B cell (primary cell): ENCODE results near the gene EGFL8. TPM values are rescaled to one million over a fixed set of nuclear protein-coding genes. Genes with fewer than 3 reads are reported as not detected.
A peak's percentile ranks its signal among the peaks of the same experiment; 100 is the strongest.

Experiments used
- ATAC-seq: fragments of 200-7000 bp; cut with Tn5 transposase; one replicate; pipeline ENCODE4 v1.10.0; 2021; ENCODE audit warnings: low read depth, mild to moderate bottlenecking, moderate number of reproducible peaks, moderate library complexity
- CTCF ChIA-PET: fragments of 350-600 bp; sonication (Branson Sonifier 250); formaldehyde crosslinking; loops from one replicate; lab custom pipeline; 2021; ENCODE audit warnings: antibody characterized with exemption, inconsistent platforms; lab: Charles Lee
- POLR2A ChIA-PET: fragments of 350-600 bp; sonication (Branson Sonifier 250); formaldehyde crosslinking; loops from one replicate; lab custom pipeline; 2021; ENCODE audit warnings: antibody characterized with exemption; lab: Charles Lee
- DNase-seq: peaks from one replicate; pipeline ENCODE4 v3.0.0; 2013
- H2AFZ ChIP-seq: 2 replicates; pipeline ENCODE4 v1.6.1; 2012; ENCODE audit warnings: mild to moderate bottlenecking, low read depth, low read length; ENCODE audit not compliant: insufficient read depth, poor library complexity, severe bottlenecking
- H3K27ac ChIP-seq, 2 donors: 1 replicate in 1 of 2; 2 replicates in 1 of 2; pipeline ENCODE4 v1.5.1; 2012 to 2013; ENCODE audit warnings: low read length in 2 of 2, mild to moderate bottlenecking in 2 of 2, moderate library complexity in 1 of 2
- H3K27me3 ChIP-seq, 4 experiments: fragments of 200-600 bp in 1 of 4; sonication (generic) in 1 of 4; replicated peaks in 1 of 4; 1 replicate in 2 of 4; 2 replicates in 2 of 4; pipeline versions ENCODE4 v1.6.1 to v1.7.0; 2013 to 2016; ENCODE audit warnings: low read length in 3 of 4, mild to moderate bottlenecking in 2 of 4, mixed read lengths in 1 of 4, moderate library complexity in 1 of 4; ENCODE audit not compliant: insufficient read depth in 4 of 4, control insufficient read depth in 3 of 4; ENCODE audit errors: control extremely low read depth in 1 of 4
- H3K36me3 ChIP-seq, 2 experiments: replicated peaks in 1 of 2; 1 replicate in 1 of 2; 2 replicates in 1 of 2; pipeline versions ENCODE4 v1.6.1 to v1.7.1; 2013; ENCODE audit warnings: low read length in 1 of 2; ENCODE audit not compliant: insufficient read depth in 2 of 2, control insufficient read depth in 1 of 2; ENCODE audit errors: control extremely low read depth in 1 of 2, extremely low read depth in 1 of 2
- H3K4me1 ChIP-seq, 2 donors: fragments of 200-600 bp in 1 of 2; sonication (generic) in 1 of 2; 1 replicate in 1 of 2; 2 replicates in 1 of 2; pipeline versions ENCODE4 v1.5.1 to v1.6.1; 2013 to 2017; ENCODE audit warnings: low read length in 2 of 2; ENCODE audit not compliant: control insufficient read depth in 2 of 2, insufficient read depth in 2 of 2
- H3K4me2 ChIP-seq: replicated peaks from 2 replicates; pipeline ENCODE3; 2012; ENCODE audit warnings: mild to moderate bottlenecking, low read depth, low read length; ENCODE audit not compliant: poor library complexity, severe bottlenecking
- H3K4me3 ChIP-seq, 5 experiments: fragments of 200-600 bp in 1 of 5; sonication (generic) in 1 of 5; 1 replicate in 3 of 5; 2 replicates in 2 of 5; pipeline versions ENCODE4 v1.5.1 to v1.7.0; 2011 to 2016; ENCODE audit warnings: low read length in 4 of 5, mild to moderate bottlenecking in 4 of 5, low read depth in 2 of 5, control low read depth in 1 of 5, moderate library complexity in 1 of 5; ENCODE audit not compliant: insufficient read depth in 1 of 5; ENCODE audit errors: control extremely low read depth in 1 of 5, extremely low read depth in 1 of 5
- H3K79me2 ChIP-seq: fragments of 200-600 bp; sonication (generic); one replicate; pipeline ENCODE4 v1.6.0; 2016; ENCODE audit warnings: low read length; ENCODE audit not compliant: control insufficient read depth, insufficient read depth
- H3K9ac ChIP-seq: fragments of 200-600 bp; sonication (generic); 2 replicates; pipeline ENCODE4 v1.6.1; 2017; ENCODE audit warnings: mild to moderate bottlenecking, low read length, moderate library complexity
- H3K9me3 ChIP-seq, 3 donors: one replicate each; pipeline versions ENCODE4 v1.6.1 to v1.7.1; 2013; ENCODE audit warnings: low read length in 2 of 3; ENCODE audit not compliant: control insufficient read depth in 2 of 3, insufficient read depth in 1 of 3; ENCODE audit errors: control extremely low read depth in 1 of 3
- H4K20me1 ChIP-seq: 2 replicates; pipeline ENCODE4 v1.6.0; 2012; ENCODE audit warnings: mild to moderate bottlenecking, low read length; ENCODE audit not compliant: insufficient read depth, control insufficient read depth, poor library complexity, severe bottlenecking
- H3K27ac Mint-ChIP-seq: one replicate; pipeline ENCODE4 v1.8.0; 2021; ENCODE audit warnings: mixed read lengths
- H3K27me3 Mint-ChIP-seq: one replicate; pipeline ENCODE4 v1.8.0; 2021; ENCODE audit warnings: mixed read lengths
- H3K4me1 Mint-ChIP-seq: one replicate; pipeline ENCODE4 v1.8.0; 2021; ENCODE audit warnings: mixed read lengths
- H3K4me3 Mint-ChIP-seq: one replicate; pipeline ENCODE4 v1.8.0; 2021; ENCODE audit warnings: mixed read lengths
- H3K9me3 Mint-ChIP-seq: one replicate; pipeline ENCODE4 v1.8.0; 2022; ENCODE audit warnings: mixed read lengths; ENCODE audit not compliant: insufficient read depth
- CTCF ChIP-seq: fragments of 200-600 bp; IDR thresholded peaks from one replicate; pipeline ENCODE4 v1.8.0; 2022; ENCODE audit warnings: antibody characterized with exemption, mild to moderate bottlenecking
- EZH2 ChIP-seq: IDR thresholded peaks from 2 replicates; pipeline ENCODE4 v1.6.1; 2012; ENCODE audit warnings: borderline replicate concordance, low read depth, mild to moderate bottlenecking, moderate library complexity, low read length; ENCODE audit not compliant: insufficient read depth, poor library complexity, severe bottlenecking
- WGBS: methylation state at CpG from one replicate; pipeline ENCODE4 v1.1.5; 2013; ENCODE audit warnings: missing lambda C conversion rate; ENCODE audit not compliant: insufficient coverage; 5-methylcytosine and 5-hydroxymethylcytosine counted together
- intact Hi-C: fragments of 100-400 bp; cut with micrococcal nuclease; formaldehyde crosslinking; loops from one replicate; pipeline ENCODE4 v1.10.0; 2022
- polyA plus RNA-seq: library from polyadenylated mRNA; depleted of rRNA; stranded (reverse); fragments of >200 nt; gene quantifications from 2 replicates; pipeline ENCODE4 v1.2.3, GENCODE V29; 2012
- total RNA-seq, 2 donors: library from RNA; stranded (reverse); fragments of 120-200 nt in 1 of 2; gene quantifications; 1 replicate in 1 of 2; 2 replicates in 1 of 2; pipeline versions ENCODE4 v1.2.3 to v1.2.4, GENCODE V29; 2013 to 2022

EGFL8 gene
- total and polyA plus RNA-seq, 2 donors (not counting 1 experiment from before 2014, with no cell fraction given) = 0.91 to 3.9 TPM

GRCh38 chr6:32176476-32177182, 12.2 kb downstream of the EGFL8 start:
- H3K9me3 ChIP-seq = no peaks in the 10 kb centered on the region
- peaks cover 34 to 50% of the 10 kb centered on the region in 2 donors for H3K4me1 ChIP-seq
- ATAC-seq = no peak
- peaks cover 71% of the 10 kb centered on the region for H3K4me1 Mint-ChIP-seq
- H3K9ac ChIP-seq = peak overlapping the region; percentile 81
- CTCF ChIA-PET = interaction anchor here (1.0 to 1.4 kb wide), 5 partner anchors 19 to 58 kb away, joined by 3 to 6 read pairs (median 6); no protein-coding TSS in a partner anchor
- H3K27ac ChIP-seq = peak overlapping the region; percentile 97 to 98
- no peaks in the 10 kb centered on the region for H3K27me3 Mint-ChIP-seq
- H3K4me3 ChIP-seq = peak overlapping the region; percentile 75 to 87 (median 82)
- DNase-seq = no peak
- H3K4me3 Mint-ChIP-seq = peak overlapping the region; percentile 97
- POLR2A ChIA-PET = interaction anchor here (1.0 to 3.0 kb wide), 6 partner anchors 14 to 795 kb away, joined by 3 to 25 read pairs (median 9); partner anchors contain the start of genes FKBPL, GPSM3 and PBX2
- H3K79me2 ChIP-seq = peaks cover 25% of the 10 kb centered on the region
- H3K36me3 ChIP-seq = peaks cover 0 to 15% of the 10 kb centered on the region in 2 experiments
- H3K4me2 ChIP-seq = peak overlapping the region; percentile 93
- H3K9me3 Mint-ChIP-seq = no peaks in the 10 kb centered on the region
- no peak for TF ChIP-seq CTCF
- H4K20me1 ChIP-seq = no peaks in the 10 kb centered on the region
- intact Hi-C loops = loop anchor here (1.0 to 5.0 kb wide), 7 partner anchors 14 to 1396 kb away; partner anchors contain the start of genes CSNK2B, HSD17B8, LY6G5B and NELFE
- H2AFZ ChIP-seq = peak overlapping the region; percentile 86
- H3K27ac Mint-ChIP-seq = peak overlapping the region; percentile 99
- 63% methylated on average over 4 of the region's 5 CpGs for WGBS
- no peaks in the 10 kb centered on the region for H3K27me3 ChIP-seq

- peaks cover 25% of the 10 kb centered on the region for H3K79me2 ChIP-seq
- peaks cover 0 to 20% of the 10 kb centered on the region in 2 experiments for H3K36me3 ChIP-seq
- H3K4me1 ChIP-seq = peaks cover 34 to 50% of the 10 kb centered on the region in 2 donors
- H2AFZ ChIP-seq = peak overlapping the region; percentile 86
- POLR2A ChIA-PET = interaction anchor here (0.7 to 3.0 kb wide), 8 partner anchors 11 to 794 kb away, joined by 3 to 25 read pairs (median 7); partner anchors contain the start of genes FKBPL, GPSM3 and PBX2
- peak overlapping the region; percentile 97 to 98 for H3K27ac ChIP-seq
- 0% methylated on average over 11 of the region's 20 CpGs for WGBS
- H4K20me1 ChIP-seq = no peaks in the 10 kb centered on the region
- H3K9me3 Mint-ChIP-seq = no peaks in the 10 kb centered on the region
- intact Hi-C loops = loop anchor here (5.0 kb wide), 6 partner anchors 220 to 1395 kb away; partner anchors contain the start of genes CSNK2B, HSD17B8, LY6G5B and NELFE
- no peaks in the 10 kb centered on the region for H3K27me3 ChIP-seq
- no peaks in the 10 kb centered on the region for H3K27me3 Mint-ChIP-seq
- H3K27ac Mint-ChIP-seq = peak overlapping the region; percentile 99
- peak overlapping the region; percentile 81 for H3K9ac ChIP-seq
- CTCF ChIA-PET = interaction anchor here (0.9 to 1.4 kb wide), 4 partner anchors 14 to 59 kb away, joined by 3 to 6 read pairs (median 4); no protein-coding TSS in a partner anchor
- peaks cover 71% of the 10 kb centered on the region for H3K4me1 Mint-ChIP-seq
- TF ChIP-seq EZH2 (no peak), CTCF (no peak)
- H3K9me3 ChIP-seq = no peaks in the 10 kb centered on the region
- ATAC-seq (no peak), DNase-seq (no peak)
- peak overlapping the region; percentile 97 for H3K4me3 Mint-ChIP-seq
- peak overlapping the region; percentile 68 to 82 (median 75) for H3K4me3 ChIP-seq
- H3K4me2 ChIP-seq = peak overlapping the region; percentile 93
Measured at GRCh38 chr6:32177183-32177787, 12.9 kb downstream of the EGFL8 start.
